HUDEP-2 (cell line): ENCODE measurements around the gene SH3BGRL2.
"Not testable (repeated sequence)": the region's sequence is repeated elsewhere in the genome, so short reads cannot be mapped to it uniquely, and the experiment has no call there.

ENCODE experiments used
- DNase-seq, 76 experiments: peaks; one replicate each; lab custom pipeline; 2025; ENCODE audit not compliant: unreplicated experiment in 76 of 76; lab: John Stamatoyannopoulos, UW

SH3BGRL2 gene

DNA sequence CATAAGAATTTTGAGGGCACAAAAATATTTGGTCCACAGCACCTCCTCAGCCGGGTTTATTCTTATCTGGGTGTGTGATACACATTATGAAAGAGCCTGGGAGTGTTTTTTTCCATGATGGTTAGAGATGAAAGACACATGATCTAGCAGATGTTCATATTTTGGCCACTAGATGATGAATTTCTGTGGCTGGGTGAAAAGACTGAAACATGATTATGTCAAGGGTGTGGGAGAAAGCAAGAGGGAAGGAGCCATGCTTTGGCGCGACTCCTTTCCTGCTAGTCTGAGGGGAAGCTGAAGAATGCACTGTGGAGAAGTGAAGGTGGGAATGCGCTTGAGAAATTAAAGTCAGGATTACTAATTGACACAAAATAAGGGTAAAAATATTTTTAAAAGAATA, 102.3 kb downstream of the SH3BGRL2 start:
- DNase-seq = no peak

DNA sequence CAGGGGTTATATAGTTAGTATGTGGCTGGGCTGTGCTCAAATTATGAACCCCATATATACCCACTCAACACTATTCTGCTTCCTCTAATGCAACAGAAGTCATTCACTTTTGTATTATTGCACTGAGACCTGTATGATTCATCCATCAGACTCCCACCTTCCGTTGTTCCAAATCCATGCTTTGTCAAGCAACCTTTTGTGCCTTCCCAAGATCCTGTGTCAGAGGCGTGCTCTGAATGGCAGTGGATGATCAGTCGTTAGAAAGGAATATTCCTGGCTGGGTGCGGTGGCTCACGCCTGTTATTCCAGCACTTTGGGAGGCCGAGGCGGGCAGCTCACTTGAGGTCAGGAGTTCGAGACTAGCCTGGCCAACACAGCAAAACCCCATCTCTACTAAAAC, 103.2 kb downstream of the SH3BGRL2 start:
- no peak for DNase-seq

DNA sequence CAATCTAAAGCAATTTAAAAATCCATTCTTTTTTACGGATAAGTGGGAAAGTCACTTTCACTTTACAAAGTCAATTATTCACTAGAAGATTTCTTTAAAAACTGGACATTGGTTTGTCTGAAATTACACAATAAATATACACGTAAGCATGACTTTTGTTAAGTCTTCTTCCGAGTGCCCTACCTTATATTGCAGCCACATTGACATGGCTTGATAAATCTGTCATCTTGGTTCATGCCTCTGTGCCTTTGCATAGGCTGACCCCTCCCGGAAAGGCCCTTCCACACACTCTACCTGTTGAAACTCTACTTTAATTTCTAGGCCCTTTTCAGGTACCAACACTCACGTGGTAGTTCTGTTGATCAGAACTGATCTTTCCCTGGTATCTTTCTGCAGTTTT, 104.1 kb downstream of the SH3BGRL2 start:
- no peak for DNase-seq

DNA sequence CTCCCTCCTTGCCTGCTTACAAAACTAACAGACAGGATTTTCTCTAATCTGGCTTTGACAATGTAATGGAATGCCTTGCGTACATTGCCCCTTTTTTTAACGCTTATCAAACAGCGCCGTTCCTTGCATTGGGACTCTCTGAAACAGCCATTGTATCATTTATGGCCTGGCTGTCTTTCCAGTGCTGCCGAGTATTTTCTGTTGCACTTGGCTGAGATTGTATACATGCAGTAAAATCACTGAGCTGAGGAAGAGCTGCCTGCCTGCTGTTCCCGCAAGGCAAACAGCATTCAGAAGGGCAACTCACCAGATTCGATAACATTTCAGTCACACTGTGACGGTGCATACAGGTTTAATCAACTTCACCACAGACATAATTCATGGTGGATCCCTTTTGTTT, 106.0 kb downstream of the SH3BGRL2 start:
- no peak for DNase-seq

DNA sequence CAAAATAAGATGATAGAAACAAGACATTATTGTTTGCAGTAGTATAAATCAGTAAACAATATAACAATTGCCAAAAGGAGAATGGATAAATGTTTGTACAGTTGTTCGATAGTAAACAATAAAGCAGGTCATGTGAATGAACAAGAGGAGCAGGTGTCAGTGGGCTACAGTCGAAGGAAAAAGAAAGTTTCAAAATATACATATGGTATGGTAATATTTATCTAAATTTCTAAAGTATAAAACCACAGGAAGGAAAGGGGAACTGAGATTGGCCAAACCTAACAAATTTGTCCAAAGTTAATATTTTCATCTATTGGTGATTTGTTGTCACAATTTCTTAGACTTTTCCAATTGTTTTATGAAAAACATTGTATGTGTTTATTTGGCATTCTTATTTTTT, 110.9 kb downstream of the SH3BGRL2 start:
- DNase-seq = no peak

DNA sequence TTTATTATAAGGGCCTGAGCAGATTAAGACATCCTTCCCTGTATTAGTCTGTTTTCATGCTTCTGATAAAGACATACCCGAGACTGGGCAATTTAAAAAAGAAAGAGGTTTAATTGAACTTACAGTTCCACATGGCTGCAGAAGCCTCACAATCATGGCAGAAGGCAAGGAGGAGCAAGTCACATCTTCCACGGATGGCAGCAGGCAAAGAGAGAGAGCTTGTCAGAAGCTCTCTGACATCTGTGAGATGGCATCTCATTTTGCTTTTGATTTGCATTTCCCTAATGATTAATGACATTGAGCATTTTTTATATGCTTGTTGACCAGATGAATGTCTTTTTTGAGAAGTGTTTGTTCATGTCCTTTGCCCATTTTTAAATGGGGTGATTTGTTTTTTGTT, 114.2 kb downstream of the SH3BGRL2 start:
- DNase-seq = not testable (repeated sequence)

DNA sequence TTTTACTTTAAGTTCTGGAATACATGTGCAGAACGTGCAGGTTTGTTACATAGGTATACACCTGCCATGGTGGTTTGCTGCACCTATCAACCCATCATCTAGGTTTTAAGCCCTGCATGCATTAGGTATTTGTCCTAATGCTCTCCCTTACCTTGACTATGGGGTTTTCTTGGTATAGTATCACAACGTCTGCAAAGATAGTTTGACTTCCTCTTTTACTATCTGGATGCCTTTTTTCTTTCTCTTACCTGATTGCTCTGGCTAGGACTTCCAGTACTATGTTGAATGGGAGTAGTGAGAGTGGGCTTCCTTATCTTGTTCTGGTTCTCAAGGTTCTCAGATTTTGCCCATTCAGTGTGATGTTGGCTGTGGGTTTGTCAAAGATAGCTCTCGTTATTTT, 115.2 kb downstream of the SH3BGRL2 start:
- not testable (repeated sequence) for DNase-seq

DNA sequence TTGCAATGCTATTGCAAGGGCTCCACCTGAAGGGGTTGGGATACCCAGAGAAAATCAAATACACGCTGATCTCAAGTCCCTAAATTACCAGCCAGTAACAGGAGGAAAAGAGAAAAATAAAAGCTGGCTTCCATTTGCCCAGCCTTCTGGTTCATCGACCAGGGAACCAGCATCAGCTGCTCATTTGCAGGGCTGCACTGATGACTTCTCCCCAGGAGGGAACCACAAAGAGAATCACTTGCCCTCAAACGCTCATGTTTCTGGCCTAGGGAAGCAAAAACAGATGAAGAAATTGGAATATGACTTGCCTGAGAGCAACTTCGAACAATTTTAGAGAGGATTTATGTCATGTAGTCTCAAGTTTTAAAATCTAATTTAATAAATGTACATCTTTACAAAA, 119.7 kb downstream of the SH3BGRL2 start:
- DNase-seq = no peak
